ENCODE data around the gene GALNT2. TPM values are rescaled to one million over a fixed set of nuclear protein-coding genes. Genes with fewer than 3 reads are reported as not detected.
A peak's percentile ranks its signal among the peaks of the same experiment; 100 is the strongest.

The GALNT2 gene
- total and polyA plus RNA-seq, 4 experiments from 2014 or later: 11.5 to 20.9 (median 15.8) TPM

DNA sequence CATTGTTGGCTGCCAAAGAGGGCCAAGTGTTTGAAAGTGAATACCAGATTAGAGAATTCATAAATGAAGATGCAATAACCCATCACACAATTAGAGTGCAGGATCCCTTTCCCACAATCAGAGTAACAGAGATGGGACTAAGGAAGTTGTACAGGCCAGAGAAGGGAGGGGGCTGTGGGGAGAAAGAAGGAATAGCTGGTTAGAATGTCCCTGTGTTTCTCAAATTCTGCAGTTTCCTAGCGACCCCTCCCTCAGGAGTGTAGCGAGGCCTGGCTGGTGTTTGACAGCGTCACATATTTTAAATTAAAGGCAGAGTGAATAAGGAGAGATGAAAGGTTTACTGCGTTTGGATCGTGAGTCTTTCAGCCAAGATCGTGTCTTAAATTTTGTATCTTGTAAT lies 58.1 kb downstream of the GALNT2 start:
- Mint-ChIP-seq H3K4me1 (peaks cover 37 to 70% (median 54%) of the 10 kb centered on the region in 4 donors), H3K4me3 (peak overlapping the region in 2 of 8 donors; percentile 2 to 18), H3K27me3 (no peaks in the 10 kb centered on the region), H3K9me3 (no peaks in the 10 kb centered on the region), H3K36me3 (peaks cover 1 to 6% of the 10 kb centered on the region in 2 donors), H3K27ac (peak overlapping the region in 2 of 7 donors; percentile 44 to 60)
- H3K9me3 ChIP-seq (ENCODE audit: control insufficient read depth in 1 of 2, low read length in 2 of 2): no peaks in the 10 kb centered on the region
- H3K36me3 ChIP-seq (ENCODE audit: insufficient read depth, low read length): no peaks in the 10 kb centered on the region
- no peak overlapping the region for H3K27ac ChIP-seq (ENCODE audit: low read depth, low read length)
- intact Hi-C loops (cut with micrococcal nuclease): no loop called here
- H3K4me1 ChIP-seq (ENCODE audit: insufficient read depth, low read length): peaks cover 17% of the 10 kb centered on the region
- H3K27me3 ChIP-seq (ENCODE audit: insufficient read depth, low read length): no peaks in the 10 kb centered on the region
- ChIA-PET POLR2A (ENCODE audit: partially characterized antibody) (no interaction called here), CTCF (ENCODE audit: partially characterized antibody) (interaction anchor here (1.4 kb wide), 1 partner anchor 15 kb away, joined by 3 read pairs; no protein-coding TSS in a partner anchor)
- no peak for DNase-seq
- H3K4me3 ChIP-seq (ENCODE audit: low read length in 2 of 2): no peak overlapping the region

DNA sequence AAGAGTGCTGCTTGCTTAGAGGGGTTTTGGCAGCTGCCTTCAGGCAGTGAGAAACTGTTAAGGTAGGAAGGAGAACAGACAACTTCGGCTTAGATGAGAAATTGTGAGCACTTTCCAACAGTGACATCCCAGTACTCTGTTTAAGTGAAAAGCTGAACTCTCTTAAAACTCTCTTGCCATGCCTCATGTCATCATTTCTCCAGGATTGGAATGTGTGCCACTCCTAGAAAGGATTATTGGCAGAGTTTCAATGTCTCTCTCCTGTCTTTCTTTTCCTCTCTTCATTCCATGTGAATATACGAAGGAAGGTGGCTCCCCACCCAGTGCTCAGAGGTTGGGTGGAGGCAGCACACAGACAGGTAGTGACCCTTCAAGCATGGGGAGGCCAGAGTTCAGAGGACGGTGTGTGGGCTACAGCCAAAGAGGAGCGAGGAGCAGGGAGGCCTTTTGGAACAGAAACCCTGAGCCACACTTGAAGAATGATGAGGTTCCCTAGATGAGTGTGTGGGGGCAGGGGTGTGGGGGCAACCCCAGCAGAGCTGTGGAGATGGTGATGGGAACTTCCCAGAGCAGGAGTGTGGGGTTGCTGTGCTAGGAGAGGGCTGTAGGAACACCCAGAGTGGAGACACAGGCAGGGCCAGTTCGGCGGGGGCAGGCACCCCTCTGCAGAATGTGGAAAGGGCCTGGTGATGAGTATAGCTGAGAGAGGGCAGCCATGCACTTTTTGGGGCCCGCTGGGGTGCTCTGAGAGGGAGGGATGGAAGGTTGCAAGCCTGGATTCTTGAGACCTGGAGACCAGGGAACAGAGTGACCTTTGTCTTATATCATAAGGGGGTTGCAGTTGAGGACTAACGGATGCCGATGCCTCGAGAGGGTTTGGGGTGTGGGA lies 58.8 kb downstream of the GALNT2 start:
- peak overlapping the region in 4 of 7 donors; percentile 26 to 73 (median 53) for H3K27ac Mint-ChIP-seq

DNA sequence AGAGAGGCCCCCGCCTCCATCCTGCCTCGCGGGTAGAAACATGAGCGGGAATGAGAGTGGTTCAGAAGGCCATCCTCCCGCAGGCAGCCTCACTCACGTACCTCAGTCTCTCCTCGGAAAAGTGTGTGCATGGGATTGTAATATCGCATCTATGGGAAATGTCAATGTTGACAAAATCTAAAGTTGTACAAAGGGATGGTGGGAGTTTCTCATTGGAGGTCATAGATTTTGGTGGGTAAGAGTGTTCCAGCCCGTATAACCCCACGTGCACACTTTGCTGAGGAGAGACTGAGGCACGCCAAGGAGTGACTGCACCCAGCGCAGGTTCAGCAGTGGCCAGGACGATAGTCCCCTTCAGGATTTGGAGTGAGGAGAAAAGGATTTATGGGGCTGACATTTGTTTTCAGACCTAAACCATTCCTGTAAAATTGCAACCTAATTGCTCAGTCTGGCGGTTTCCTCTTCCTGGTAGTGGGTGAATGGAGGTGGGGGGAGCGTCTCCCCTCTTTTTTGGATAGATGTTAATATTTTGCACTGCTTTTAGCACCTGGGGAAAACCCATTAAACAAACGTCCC lies 59.6 kb downstream of the GALNT2 start:
- Mint-ChIP-seq H3K27ac (peak overlapping the region in 4 of 7 donors; percentile 15 to 75 (median 51)), H3K4me1 (peaks cover 38 to 66% (median 51%) of the 10 kb centered on the region in 4 donors), H3K36me3 (no peaks in the 10 kb centered on the region), H3K27me3 (no peaks in the 10 kb centered on the region), H3K4me3 (peak overlapping the region in 4 of 8 donors; percentile 33 to 64 (median 46)), H3K9me3 (no peaks in the 10 kb centered on the region)
- intact Hi-C loops (cut with micrococcal nuclease): no loop called here
- Histone ChIP-seq H3K27me3 (ENCODE audit: insufficient read depth, low read length) (no peaks in the 10 kb centered on the region), H3K36me3 (ENCODE audit: insufficient read depth, low read length) (no peaks in the 10 kb centered on the region), H3K9me3 (ENCODE audit: control insufficient read depth in 1 of 2, low read length in 2 of 2) (no peaks in the 10 kb centered on the region), H3K27ac (ENCODE audit: low read depth, low read length) (no peak overlapping the region), H3K4me1 (ENCODE audit: insufficient read depth, low read length) (peaks cover 17% of the 10 kb centered on the region), H3K4me3 (ENCODE audit: low read length in 2 of 2) (no peak overlapping the region)
- POLR2A ChIA-PET (ENCODE audit: partially characterized antibody): no interaction called here
- DNase-seq: no peak
- CTCF ChIA-PET (ENCODE audit: partially characterized antibody): interaction anchor here (1.4 kb wide), 1 partner anchor 16 kb away, joined by 3 read pairs; no protein-coding TSS in a partner anchor

More for the DNA sequence above, 58.8 kb downstream of the GALNT2 start:
- Histone ChIP-seq H3K36me3 (ENCODE audit: insufficient read depth, low read length) (no peaks in the 10 kb centered on the region), H3K4me1 (ENCODE audit: insufficient read depth, low read length) (peaks cover 17% of the 10 kb centered on the region), H3K27ac (ENCODE audit: low read depth, low read length) (no peak overlapping the region), H3K27me3 (ENCODE audit: insufficient read depth, low read length) (no peaks in the 10 kb centered on the region), H3K4me3 (ENCODE audit: low read length in 2 of 2) (no peak overlapping the region), H3K9me3 (ENCODE audit: control insufficient read depth in 1 of 2, low read length in 2 of 2) (no peaks in the 10 kb centered on the region)
- Mint-ChIP-seq H3K9me3 (no peaks in the 10 kb centered on the region), H3K4me1 (peaks cover 37 to 68% (median 53%) of the 10 kb centered on the region in 4 donors), H3K36me3 (peaks cover 1% of the 10 kb centered on the region in 2 donors), H3K4me3 (peak overlapping the region in 6 of 8 donors; percentile 17 to 64 (median 24)), H3K27me3 (no peaks in the 10 kb centered on the region)
- no peak for DNase-seq
- CTCF ChIA-PET (ENCODE audit: partially characterized antibody): interaction anchor here (1.4 kb wide), 1 partner anchor 16 kb away, joined by 3 read pairs; no protein-coding TSS in a partner anchor
- intact Hi-C loops (cut with micrococcal nuclease): no loop called here
- POLR2A ChIA-PET (ENCODE audit: partially characterized antibody): no interaction called here

DNA sequence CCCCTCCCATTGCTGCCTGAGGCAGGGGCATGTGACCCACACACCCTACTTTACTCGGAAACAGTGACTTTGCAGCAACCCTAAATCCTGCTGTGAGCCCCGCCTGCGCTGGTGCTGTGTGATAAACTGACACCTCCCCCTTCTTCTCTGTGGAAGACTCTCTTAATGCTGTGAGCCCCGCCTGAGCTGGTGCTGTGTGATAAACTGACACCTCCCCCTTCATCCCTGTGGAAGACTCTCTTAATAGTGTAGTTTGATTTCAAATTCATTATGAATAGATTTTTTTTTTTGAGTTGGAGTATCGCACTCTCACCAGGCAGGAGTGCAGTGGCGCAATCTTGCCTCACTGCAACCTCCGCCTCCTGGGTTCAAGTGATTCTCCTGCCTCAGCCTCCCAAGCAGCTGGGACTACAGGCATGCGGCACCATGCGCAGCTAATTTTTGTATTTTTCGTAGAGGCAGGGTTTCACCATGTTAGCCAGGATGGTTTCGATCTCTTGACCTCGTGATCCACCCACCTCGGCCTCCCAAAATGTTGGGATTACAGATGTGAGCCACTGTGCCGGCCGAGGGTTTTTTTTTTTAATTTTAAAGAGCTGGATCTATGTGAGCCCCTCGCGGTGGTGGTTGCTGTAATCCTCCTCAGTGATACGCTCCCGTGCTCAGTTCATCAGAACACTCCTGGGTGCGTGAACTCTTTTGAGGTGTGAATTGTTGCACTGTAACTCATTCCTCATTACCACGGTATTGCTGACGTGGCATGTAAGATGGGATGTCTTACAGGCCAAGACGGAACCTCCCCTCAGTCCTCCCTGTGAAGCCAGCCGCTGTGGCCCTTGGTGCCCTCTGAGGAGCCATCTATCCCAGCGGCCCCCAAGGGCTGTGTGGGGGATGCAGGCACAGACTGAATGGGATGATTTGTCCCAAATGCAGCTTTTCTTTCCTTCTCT lies 60.3 kb downstream of the GALNT2 start:
- no peaks in the 10 kb centered on the region for H3K9me3 ChIP-seq (ENCODE audit: control insufficient read depth in 1 of 2, low read length in 2 of 2)
- Mint-ChIP-seq H3K4me1 (peaks cover 37 to 69% (median 50%) of the 10 kb centered on the region in 4 donors), H3K4me3 (peak overlapping the region in 5 of 8 donors; percentile 21 to 41 (median 33)), H3K9me3 (no peaks in the 10 kb centered on the region), H3K27me3 (no peaks in the 10 kb centered on the region), H3K27ac (peak overlapping the region in 4 of 7 donors; percentile 40 to 91 (median 48)), H3K36me3 (no peaks in the 10 kb centered on the region)
- no peak overlapping the region for H3K4me3 ChIP-seq (ENCODE audit: low read length in 2 of 2)
- peak in 1 of 5 donors; percentile 2 for DNase-seq
- H3K36me3 ChIP-seq (ENCODE audit: insufficient read depth, low read length): no peaks in the 10 kb centered on the region
- POLR2A ChIA-PET (ENCODE audit: partially characterized antibody): no interaction called here
- CTCF ChIA-PET (ENCODE audit: partially characterized antibody): no interaction called here
- H3K4me1 ChIP-seq (ENCODE audit: insufficient read depth, low read length): peaks cover 17% of the 10 kb centered on the region
- intact Hi-C loops (cut with micrococcal nuclease): no loop called here
- no peaks in the 10 kb centered on the region for H3K27me3 ChIP-seq (ENCODE audit: insufficient read depth, low read length)
- H3K27ac ChIP-seq (ENCODE audit: low read depth, low read length): no peak overlapping the region

DNA sequence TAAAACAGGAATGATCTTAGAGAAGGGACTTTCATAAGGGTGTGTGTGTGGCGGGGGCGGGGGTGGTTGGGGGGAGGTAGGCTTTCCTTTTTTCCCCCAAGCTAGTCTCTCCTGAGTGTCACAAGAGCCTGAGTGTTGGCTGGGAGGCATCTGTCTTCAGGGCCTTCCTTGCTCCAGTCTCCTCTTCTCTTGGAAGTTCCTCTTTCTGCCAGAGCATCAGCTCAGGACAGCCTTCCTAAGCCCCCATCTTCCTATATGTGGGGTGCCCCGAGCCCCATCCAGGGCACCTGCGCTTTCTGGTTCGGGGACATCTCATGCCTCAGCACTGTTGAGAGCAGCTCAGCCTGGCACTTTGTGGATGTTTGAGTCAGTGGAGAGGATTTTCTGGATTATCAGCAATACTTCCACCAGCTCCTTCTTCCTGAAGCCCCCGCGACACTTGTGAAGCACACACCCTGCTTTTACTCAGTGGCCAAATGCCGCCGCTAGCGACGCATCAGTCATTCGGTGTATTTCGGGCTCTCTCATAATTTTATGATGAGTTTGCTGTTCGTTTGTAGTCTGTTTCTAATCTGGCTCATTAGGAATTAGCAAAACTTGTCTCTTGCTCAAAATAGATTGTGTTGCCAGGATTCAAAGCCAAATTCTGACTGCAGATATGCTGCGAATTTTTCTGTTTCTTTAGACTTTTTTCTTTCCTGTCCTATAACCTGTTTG lies 61.7 kb downstream of the GALNT2 start:
- Mint-ChIP-seq H3K4me3 (no peak overlapping the region), H3K36me3 (no peaks in the 10 kb centered on the region), H3K9me3 (no peaks in the 10 kb centered on the region), H3K27me3 (no peaks in the 10 kb centered on the region), H3K4me1 (peaks cover 35 to 66% (median 46%) of the 10 kb centered on the region in 4 donors), H3K27ac (no peak overlapping the region)
- no peak for DNase-seq
- no peak overlapping the region for H3K27ac ChIP-seq (ENCODE audit: low read depth, low read length)
- intact Hi-C loops (cut with micrococcal nuclease): no loop called here
- H3K4me1 ChIP-seq (ENCODE audit: insufficient read depth, low read length): peaks cover 17% of the 10 kb centered on the region
- no peaks in the 10 kb centered on the region for H3K36me3 ChIP-seq (ENCODE audit: insufficient read depth, low read length)
- H3K9me3 ChIP-seq (ENCODE audit: control insufficient read depth in 1 of 2, low read length in 2 of 2): no peaks in the 10 kb centered on the region
- no peaks in the 10 kb centered on the region for H3K27me3 ChIP-seq (ENCODE audit: insufficient read depth, low read length)
- ChIA-PET CTCF (ENCODE audit: partially characterized antibody) (interaction anchor here (1.4 kb wide), 1 partner anchor 38 kb away, joined by 3 read pairs; no protein-coding TSS in a partner anchor), POLR2A (ENCODE audit: partially characterized antibody) (interaction anchor here (0.8 kb wide), 1 partner anchor 12 kb away, joined by 3 read pairs; no protein-coding TSS in a partner anchor)
- H3K4me3 ChIP-seq (ENCODE audit: low read length in 2 of 2): no peak overlapping the region

DNA sequence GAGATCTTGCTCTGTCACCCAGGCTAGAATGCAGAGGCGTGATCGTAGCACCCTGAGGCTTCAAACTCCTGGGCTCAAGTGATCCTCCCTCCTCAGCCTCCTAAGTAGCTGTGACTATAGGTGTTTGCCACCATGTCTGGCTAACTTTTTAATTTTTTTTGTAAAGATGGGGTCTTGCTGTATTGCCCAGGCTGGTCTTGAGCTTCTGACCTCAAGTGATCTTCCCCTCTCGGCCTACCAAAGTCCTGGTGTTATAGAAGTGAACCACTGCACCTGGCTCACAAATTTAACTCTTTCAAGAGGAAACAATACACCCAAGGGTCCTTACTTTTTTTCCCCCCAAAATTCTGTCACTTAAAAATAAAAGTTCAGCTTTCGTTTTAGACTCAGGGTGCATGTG lies 62.3 kb downstream of the GALNT2 start:
- Mint-ChIP-seq H3K27me3 (no peaks in the 10 kb centered on the region), H3K4me1 (peaks cover 30 to 64% (median 41%) of the 10 kb centered on the region in 4 donors), H3K36me3 (no peaks in the 10 kb centered on the region), H3K27ac (no peak overlapping the region), H3K9me3 (no peaks in the 10 kb centered on the region), H3K4me3 (no peak overlapping the region)
- no peak for DNase-seq
- CTCF ChIA-PET (ENCODE audit: partially characterized antibody): interaction anchor here (1.4 kb wide), 1 partner anchor 37 kb away, joined by 3 read pairs; no protein-coding TSS in a partner anchor
- Histone ChIP-seq H3K27ac (ENCODE audit: low read depth, low read length) (no peak overlapping the region), H3K36me3 (ENCODE audit: insufficient read depth, low read length) (no peaks in the 10 kb centered on the region), H3K27me3 (ENCODE audit: insufficient read depth, low read length) (no peaks in the 10 kb centered on the region), H3K4me3 (ENCODE audit: low read length in 2 of 2) (no peak overlapping the region), H3K9me3 (ENCODE audit: control insufficient read depth in 1 of 2, low read length in 2 of 2) (no peaks in the 10 kb centered on the region), H3K4me1 (ENCODE audit: insufficient read depth, low read length) (peaks cover 17% of the 10 kb centered on the region)
- POLR2A ChIA-PET (ENCODE audit: partially characterized antibody): interaction anchor here (0.8 kb wide), 1 partner anchor 11 kb away, joined by 3 read pairs; no protein-coding TSS in a partner anchor
- intact Hi-C loops (cut with micrococcal nuclease): no loop called here

Data from CD4-positive, alpha-beta memory T cell (primary cell).